Thyroid gland (tissue), 4 donors: Measurements from ENCODE around the gene COL18A1. TPM values are rescaled to one million over a fixed set of nuclear protein-coding genes. Genes with fewer than 3 reads are reported as not detected.

Source experiments
- DNase-seq, 2 donors: peaks; one replicate each; pipeline ENCODE4 v3.0.0-alpha.2; 2019
- H3K27ac ChIP-seq, 3 donors: fragments of 200-600 bp; sonication (generic); 1 replicate in 2 of 3; 2 replicates in 1 of 3; pipeline ENCODE4 v1.5.1; 2016 to 2019; ENCODE audit warnings: mild to moderate bottlenecking in 1 of 3, moderate library complexity in 1 of 3
- H3K27me3 ChIP-seq: fragments of 200-600 bp; sonication (generic); one replicate; pipeline ENCODE4 v1.5.1; 2019
- H3K36me3 ChIP-seq, 2 donors: fragments of 200-600 bp; sonication (generic); one replicate each; pipeline ENCODE4 v1.5.1; 2016 to 2019
- H3K4me1 ChIP-seq, 2 donors: fragments of 200-600 bp; sonication (generic); one replicate each; pipeline ENCODE4 v1.5.1; 2017 to 2019
- H3K4me3 ChIP-seq, 3 donors: fragments of 200-600 bp; sonication (generic); replicated peaks in 1 of 3; 1 replicate in 2 of 3; 2 replicates in 1 of 3; pipeline ENCODE4 v1.5.1; 2016; ENCODE audit warnings: mild to moderate bottlenecking in 1 of 3
- H3K9me3 ChIP-seq: fragments of 200-600 bp; sonication (generic); one replicate; pipeline ENCODE4 v1.5.1; 2017
- POLR2A ChIP-seq, 2 donors: fragments of 450-650 bp; IDR thresholded peaks; one replicate each; pipeline ENCODE4 v1.6.1; 2017; ENCODE audit warnings: antibody characterized with exemption in 2 of 2, mild to moderate bottlenecking in 2 of 2, moderate library complexity in 1 of 2
- WGBS, 2 donors: methylation state at CpG; one replicate each; pipeline ENCODE4 v1.1.5; 2017; 5-methylcytosine and 5-hydroxymethylcytosine counted together
- intact Hi-C: fragments of 100-400 bp; cut with DNase I; formaldehyde crosslinking; loops from one replicate; pipeline ENCODE4 v1.15.1; 2023
- total RNA-seq, 4 donors: library from RNA; depleted of rRNA; stranded (reverse); fragments of >200 nt; gene quantifications; one replicate each; pipeline ENCODE4 v1.2.3, GENCODE V29; 2016
- TF ChIP-seq, protein P1 (sequence below), 6 experiments: fragments of 200-600 bp in 3 of 6; fragments of 450-650 bp in 3 of 6; sonication (generic) in 3 of 6; IDR thresholded peaks; one replicate each; pipeline ENCODE4 v1.5.1; 2016 to 2019; ENCODE audit warnings: antibody characterized with exemption in 6 of 6, mild to moderate bottlenecking in 2 of 6, inconsistent platforms in 1 of 6, moderate library complexity in 1 of 6

The COL18A1 gene
- total RNA-seq, 4 donors from 2014 or later, result 105 to 264 (median 238) TPM

DNA sequence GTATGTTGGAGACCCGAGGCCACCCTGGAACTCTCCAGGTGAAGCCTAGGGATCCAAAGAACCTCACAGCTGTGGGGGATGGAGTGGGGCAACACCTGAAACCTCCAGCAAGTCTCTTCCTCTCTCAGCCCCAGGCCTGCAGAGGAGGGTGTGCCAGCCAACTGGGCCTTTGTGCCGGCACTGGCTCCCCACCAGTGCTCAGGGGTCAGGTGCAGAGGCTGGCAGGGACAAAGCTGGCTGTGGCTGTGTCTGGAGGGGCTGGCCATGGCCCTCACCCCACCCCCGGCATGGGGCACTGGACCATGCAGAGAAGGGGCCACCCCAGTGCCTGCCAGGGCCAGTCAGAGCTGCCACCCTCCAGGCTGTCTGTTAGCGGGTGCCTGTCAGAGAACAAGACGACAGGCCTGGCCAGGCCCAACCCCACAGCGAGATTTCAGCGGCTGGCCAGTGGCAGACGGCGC lies 3.9 kb downstream of the COL18A1 start:
- no peak for DNase-seq
- H3K27me3 ChIP-seq, result no peaks in the 10 kb centered on the region
- H3K9me3 ChIP-seq, result no peaks in the 10 kb centered on the region
- H3K4me3 ChIP-seq, result no peak overlapping the region
- H3K4me1 ChIP-seq, result peaks cover 21 to 71% of the 10 kb centered on the region in 2 donors
- no peaks in the 10 kb centered on the region for H3K36me3 ChIP-seq
- WGBS, 2 donors, result 69 to 79% methylated on average over 6 to 8 of the region's 9 CpGs
- intact Hi-C loops, result loop anchor here (5.0 kb wide), 1 partner anchor 117 kb away; no protein-coding TSS in a partner anchor
- TF ChIP-seq, protein P1, sequence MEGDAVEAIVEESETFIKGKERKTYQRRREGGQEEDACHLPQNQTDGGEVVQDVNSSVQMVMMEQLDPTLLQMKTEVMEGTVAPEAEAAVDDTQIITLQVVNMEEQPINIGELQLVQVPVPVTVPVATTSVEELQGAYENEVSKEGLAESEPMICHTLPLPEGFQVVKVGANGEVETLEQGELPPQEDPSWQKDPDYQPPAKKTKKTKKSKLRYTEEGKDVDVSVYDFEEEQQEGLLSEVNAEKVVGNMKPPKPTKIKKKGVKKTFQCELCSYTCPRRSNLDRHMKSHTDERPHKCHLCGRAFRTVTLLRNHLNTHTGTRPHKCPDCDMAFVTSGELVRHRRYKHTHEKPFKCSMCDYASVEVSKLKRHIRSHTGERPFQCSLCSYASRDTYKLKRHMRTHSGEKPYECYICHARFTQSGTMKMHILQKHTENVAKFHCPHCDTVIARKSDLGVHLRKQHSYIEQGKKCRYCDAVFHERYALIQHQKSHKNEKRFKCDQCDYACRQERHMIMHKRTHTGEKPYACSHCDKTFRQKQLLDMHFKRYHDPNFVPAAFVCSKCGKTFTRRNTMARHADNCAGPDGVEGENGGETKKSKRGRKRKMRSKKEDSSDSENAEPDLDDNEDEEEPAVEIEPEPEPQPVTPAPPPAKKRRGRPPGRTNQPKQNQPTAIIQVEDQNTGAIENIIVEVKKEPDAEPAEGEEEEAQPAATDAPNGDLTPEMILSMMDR (IDR thresholded peaks at IDR 0.05), result no peak
- no peak for TF ChIP-seq POLR2A (IDR thresholded peaks at IDR 0.05)
- H3K27ac ChIP-seq, result peak overlapping the region in 1 of 3 donors; percentile 15

DNA sequence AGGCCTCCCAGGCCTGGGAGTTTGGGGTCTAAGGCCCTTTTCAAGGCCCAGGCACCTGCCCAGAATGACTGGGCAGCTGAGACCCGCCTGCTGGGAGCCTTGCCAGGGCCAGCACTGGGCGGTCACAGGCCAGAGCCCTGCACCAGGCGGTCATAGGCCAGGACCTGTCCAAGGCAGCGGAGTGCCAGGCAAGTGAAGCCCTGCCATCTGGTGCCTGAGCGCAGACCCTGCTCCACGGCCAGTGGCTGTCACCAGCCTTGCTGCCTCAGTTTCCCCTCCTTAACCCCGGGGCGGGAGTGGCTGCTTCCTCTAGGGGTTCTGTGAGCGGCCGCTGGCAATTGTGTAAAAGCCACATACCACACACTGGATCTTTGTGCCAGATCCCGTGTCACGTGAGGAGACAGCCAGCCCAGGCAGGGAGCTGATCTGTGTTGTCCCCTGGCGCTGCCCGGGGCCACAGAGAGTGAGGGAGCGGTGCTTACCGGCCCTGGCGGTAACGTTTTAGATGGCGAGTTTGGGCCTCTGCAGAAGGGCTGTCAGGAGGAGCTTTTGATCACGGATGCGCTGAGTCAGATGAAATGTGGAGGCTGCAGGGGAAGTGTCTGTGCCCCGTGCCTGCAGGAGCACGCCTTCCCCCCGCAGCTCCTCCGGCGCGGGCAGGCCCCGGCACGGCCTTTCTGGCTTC lies 4.6 kb downstream of the COL18A1 start:
- peak; percentile 79 to 86 for DNase-seq
- intact Hi-C loops, result loop anchor here (5.0 kb wide), 1 partner anchor 117 kb away; no protein-coding TSS in a partner anchor

DNA sequence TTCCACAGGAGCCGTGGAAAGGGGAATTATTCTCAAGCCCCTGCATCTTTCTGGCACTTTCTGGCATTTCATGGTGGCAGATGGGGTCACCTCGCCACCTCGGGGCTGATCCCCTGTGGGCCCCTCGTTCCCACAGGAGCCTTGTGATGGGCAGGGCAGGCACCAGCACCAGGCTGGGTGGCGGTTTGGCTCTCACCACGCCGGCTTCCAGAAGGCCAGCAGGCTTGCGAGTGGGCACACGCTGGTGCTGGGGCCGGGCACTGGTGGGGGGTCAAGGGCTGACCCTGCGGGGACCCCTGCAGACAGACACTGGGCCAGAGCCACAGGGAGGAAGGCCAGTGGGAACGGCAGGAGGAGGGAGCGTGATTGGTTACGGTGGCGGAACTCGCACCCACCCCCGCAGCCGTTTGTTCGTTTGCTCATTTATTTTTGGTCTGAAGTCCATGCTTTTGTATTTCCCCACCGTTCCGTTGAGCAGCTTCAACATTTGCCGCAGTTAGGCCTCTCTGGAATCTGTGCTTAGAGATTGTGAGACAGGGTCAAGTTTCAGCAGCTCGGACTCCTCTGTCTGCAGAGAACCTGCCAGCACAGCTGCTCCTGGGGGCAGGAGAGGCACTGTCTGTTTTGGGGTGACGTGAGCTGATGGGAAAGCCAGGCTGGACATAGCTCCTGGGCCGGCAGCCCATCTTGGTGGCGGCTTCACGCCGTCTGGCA lies 5.3 kb downstream of the COL18A1 start:
- 87 to 88% methylated on average over 20 to 27 of the region's 28 CpGs for WGBS, 2 donors
- no peak overlapping the region for H3K4me3 ChIP-seq
- H3K9me3 ChIP-seq, result no peaks in the 10 kb centered on the region
- intact Hi-C loops, result no loop called here
- H3K36me3 ChIP-seq, result no peaks in the 10 kb centered on the region
- TF ChIP-seq, protein P1 (IDR thresholded peaks at IDR 0.05), result no peak
- no peak for TF ChIP-seq POLR2A (IDR thresholded peaks at IDR 0.05)
- DNase-seq, result no peak
- no peaks in the 10 kb centered on the region for H3K27me3 ChIP-seq
- peak overlapping the region in 1 of 3 donors; percentile 50 for H3K27ac ChIP-seq
- peaks cover 13 to 63% of the 10 kb centered on the region in 2 donors for H3K4me1 ChIP-seq

More for the DNA sequence above, 4.6 kb downstream of the COL18A1 start:
- TF ChIP-seq, protein P1 (IDR thresholded peaks at IDR 0.05), result peak in 3 of 6 experiments; percentile 7 to 19 (median 13)
- no peak for TF ChIP-seq POLR2A (IDR thresholded peaks at IDR 0.05)
- no peak overlapping the region for H3K4me3 ChIP-seq
- H3K27ac ChIP-seq, result peak overlapping the region in 1 of 3 donors; percentile 15
- WGBS, 2 donors, result 88 to 89% methylated on average over 12 to 13 of the region's 29 CpGs
- no peaks in the 10 kb centered on the region for H3K27me3 ChIP-seq
- peaks cover 13 to 63% of the 10 kb centered on the region in 2 donors for H3K4me1 ChIP-seq
- H3K9me3 ChIP-seq, result no peaks in the 10 kb centered on the region
- H3K36me3 ChIP-seq, result no peaks in the 10 kb centered on the region

DNA sequence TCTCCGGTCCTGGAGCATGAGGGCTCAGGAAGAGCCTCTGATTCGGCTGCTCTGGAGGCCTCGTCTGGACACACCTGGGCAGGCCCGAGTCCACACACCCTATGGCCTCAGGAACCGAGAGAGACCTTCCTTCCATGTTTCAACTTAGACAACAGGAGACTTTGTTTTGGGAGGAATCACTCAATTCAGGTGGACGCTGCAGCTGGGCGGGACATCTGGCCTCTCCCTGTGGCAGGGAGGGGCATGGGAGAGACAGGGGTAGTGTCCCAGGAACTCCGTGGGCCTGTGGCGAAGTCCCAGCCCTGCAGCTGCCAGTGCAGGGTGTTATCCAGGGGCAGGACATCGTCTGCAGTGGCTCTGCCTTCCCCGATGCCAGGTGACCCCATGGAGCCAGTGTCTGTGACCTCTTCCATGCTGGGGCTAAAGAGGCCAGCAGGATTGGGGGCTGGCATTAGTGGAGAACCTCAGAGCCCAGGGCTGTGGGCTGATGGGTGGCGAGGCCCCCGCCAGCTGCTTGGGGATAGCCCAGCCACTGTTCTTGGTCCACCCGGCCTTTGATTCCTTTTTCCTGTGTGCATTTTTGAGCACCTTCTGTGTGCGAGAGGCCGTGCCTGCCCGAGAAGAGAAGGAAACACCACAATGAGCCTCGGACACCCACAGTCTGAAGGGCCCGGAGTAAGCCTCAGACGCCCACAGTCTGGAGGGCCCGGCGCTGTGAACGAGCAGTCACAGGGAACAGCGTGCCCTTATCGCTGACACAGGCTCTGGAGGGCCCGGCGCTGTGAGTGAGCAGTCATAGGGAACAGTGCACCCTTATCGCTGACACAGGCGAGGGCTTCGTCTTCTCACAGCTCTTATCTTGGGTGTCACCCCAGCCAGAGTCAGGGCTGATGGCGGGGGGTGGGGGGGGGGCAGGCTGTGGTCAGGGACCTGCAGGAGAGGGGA lies 6.2 kb downstream of the COL18A1 start:
- no peaks in the 10 kb centered on the region for H3K27me3 ChIP-seq
- DNase-seq, result peak; percentile 85 to 86
- TF ChIP-seq, protein P1 (IDR thresholded peaks at IDR 0.05), result no peak
- no peak for TF ChIP-seq POLR2A (IDR thresholded peaks at IDR 0.05)
- no peaks in the 10 kb centered on the region for H3K36me3 ChIP-seq
- no peak overlapping the region for H3K4me3 ChIP-seq
- intact Hi-C loops, result no loop called here
- H3K4me1 ChIP-seq, result peaks cover 10 to 63% of the 10 kb centered on the region in 2 donors
- no peaks in the 10 kb centered on the region for H3K9me3 ChIP-seq
- H3K27ac ChIP-seq, result peak overlapping the region in 2 of 3 donors; percentile 50
- WGBS, 2 donors, result 50 to 80% methylated on average over 13 to 21 of the region's 31 CpGs
